ENCODE measurements around the gene HM13. TPM values are rescaled to one million over a fixed set of nuclear protein-coding genes. Genes with fewer than 3 reads are reported as not detected.

Gene HM13
- total and polyA plus RNA-seq, 2 of the 13 experiments (the other 11 are each of a cell fraction or from before 2014, with no cell fraction given) = 118 to 243 TPM

- Histone ChIP-seq H3K36me3 (replicated peaks in 1 of 2; ENCODE audit: control insufficient read depth in 1 of 2, insufficient read depth in 2 of 2, low read length in 2 of 2) (peaks cover 68 to 97% of the 10 kb centered on the region in 2 experiments), H3K4me2 (ENCODE audit: low read depth, low read length) (no peak overlapping the region), H3K4me1 (ENCODE audit: insufficient read depth, low read length) (no peaks in the 10 kb centered on the region), H3K9ac (ENCODE audit: insufficient read depth, low read depth, low read length) (no peak overlapping the region), H4K20me1 (ENCODE audit: insufficient read depth, low read length) (0 out of 2 replicates have a peak, but pooled peaks cover 4% of the 10 kb centered on the region), H3K27me3 (ENCODE audit: control insufficient read depth in 1 of 2, insufficient read depth in 2 of 2, low read length in 2 of 2) (no peaks in the 10 kb centered on the region), H3K9me3 (ENCODE audit: low read length) (no peaks in the 10 kb centered on the region), H3K79me2 (ENCODE audit: insufficient read depth, low read length) (no peaks in the 10 kb centered on the region), H2AFZ (ENCODE audit: low read length) (no peak overlapping the region), H3K4me3 (replicated peaks in 1 of 3; ENCODE audit: insufficient read depth in 1 of 3, low read depth in 2 of 3, low read length in 3 of 3) (no peak overlapping the region), H3K27ac (ENCODE audit: extremely low read length, insufficient read depth, low read length) (no peak overlapping the region)
- ATAC-seq (no peak), DNase-seq (ENCODE audit: low spot score) (no peak), FAIRE-seq (no peak)
- intact Hi-C loops (cut with micrococcal nuclease; ENCODE audit: unreplicated experiment) (no loop called here), in situ Hi-C loops (cut with HindIII; ENCODE audit: extremely low pct_ligation_motif_present, low pct_unique_long_range_greater_than_20kb) (loop anchor here (10.0 kb wide), 1 partner anchor 63 kb away; the partner anchor contains the start of genes DEFB124 and REM1)
- ChIA-PET POLR2A (no interaction called here), CTCF (ENCODE audit: low intra/inter-chr PET ratio, low total read pairs) (no interaction called here)
- no peak for TF ChIP-seq AHR (CRISPR knock-in tag; IDR thresholded peaks at IDR 0.05)
- TF ChIP-seq ZNF562 (CRISPR knock-in tag; IDR thresholded peaks at IDR 0.05; ENCODE audit: borderline replicate concordance) = 0 out of 2 replicates have a peak, but pooled peaks have one; percentile 15
- TF ChIP-seq KAT7 (CRISPR knock-in tag; IDR thresholded peaks at IDR 0.05; ENCODE audit: borderline replicate concordance) = no peak
- no peak for TF ChIP-seq ZNF337 (CRISPR knock-in tag; IDR thresholded peaks at IDR 0.05; ENCODE audit: borderline replicate concordance, low read depth)
- no peak for TF ChIP-seq ZNF468 (CRISPR knock-in tag; IDR thresholded peaks at IDR 0.05)
- no peak for TF ChIP-seq XRCC5 (optimal IDR thresholded peaks at IDR 0.05; ENCODE audit: low read length)
- WGBS (ENCODE audit: low lambda C conversion rate) = 95% methylated on average over 4 of the region's 4 CpGs
- no TSS peak for BruUV-seq (replicated peaks)
These were observed 23.6 kb downstream of the HM13 start for GRCh38 chr20:31537890-31538289.

DNA sequence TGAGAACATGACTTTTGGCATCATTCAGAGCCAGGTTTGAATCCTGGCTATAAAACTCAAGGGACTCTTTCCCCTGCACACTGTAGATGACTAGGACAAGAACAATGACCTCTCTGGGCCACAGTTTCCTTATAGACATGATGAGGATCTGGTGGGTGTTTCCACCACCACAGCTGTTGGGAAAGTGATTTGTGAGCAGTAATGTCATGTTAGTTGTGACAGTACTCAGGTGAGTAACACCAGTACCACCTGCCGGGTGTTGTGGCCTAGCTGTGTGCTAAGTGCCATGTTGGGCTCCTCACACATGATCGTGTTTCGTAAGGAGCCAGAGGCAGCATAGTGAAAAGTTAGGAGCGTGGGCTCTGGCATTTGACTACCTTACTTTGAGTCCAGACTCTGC is 24.1 kb downstream of the HM13 start:
- DNase-seq (ENCODE audit: low spot score) (no peak), FAIRE-seq (no peak), ATAC-seq (no peak)
- H3K4me2 ChIP-seq (ENCODE audit: low read depth, low read length) = no peak overlapping the region
- no TSS peak for BruUV-seq (replicated peaks)
- WGBS (ENCODE audit: low lambda C conversion rate) = 98% methylated on average over 4 of the region's 4 CpGs
- no peak overlapping the region for H3K27ac ChIP-seq (ENCODE audit: extremely low read length, insufficient read depth, low read length)
- POLR2A ChIA-PET = no interaction called here
- no peak overlapping the region for H3K4me3 ChIP-seq (replicated peaks in 1 of 3; ENCODE audit: insufficient read depth in 1 of 3, low read depth in 2 of 3, low read length in 3 of 3)
- no peaks in the 10 kb centered on the region for H3K4me1 ChIP-seq (ENCODE audit: insufficient read depth, low read length)
- in situ Hi-C loops (cut with HindIII; ENCODE audit: extremely low pct_ligation_motif_present, low pct_unique_long_range_greater_than_20kb) (loop anchor here (10.0 kb wide), 1 partner anchor 64 kb away; the partner anchor contains the start of genes DEFB124 and REM1), intact Hi-C loops (cut with micrococcal nuclease; ENCODE audit: unreplicated experiment) (no loop called here)
- no peaks in the 10 kb centered on the region for H3K27me3 ChIP-seq (ENCODE audit: control insufficient read depth in 1 of 2, insufficient read depth in 2 of 2, low read length in 2 of 2)
- peaks cover 69 to 96% of the 10 kb centered on the region in 2 experiments for H3K36me3 ChIP-seq (replicated peaks in 1 of 2; ENCODE audit: control insufficient read depth in 1 of 2, insufficient read depth in 2 of 2, low read length in 2 of 2)
- H4K20me1 ChIP-seq (ENCODE audit: insufficient read depth, low read length) = 0 out of 2 replicates have a peak, but pooled peaks cover 4% of the 10 kb centered on the region
- H2AFZ ChIP-seq (ENCODE audit: low read length) = no peak overlapping the region
- H3K9me3 ChIP-seq (ENCODE audit: low read length) = no peaks in the 10 kb centered on the region
- no peak overlapping the region for H3K9ac ChIP-seq (ENCODE audit: insufficient read depth, low read depth, low read length)
- H3K79me2 ChIP-seq (ENCODE audit: insufficient read depth, low read length) = no peaks in the 10 kb centered on the region
- CTCF ChIA-PET (ENCODE audit: low intra/inter-chr PET ratio, low total read pairs) = no interaction called here
- TF ChIP-seq GRHL1 (CRISPR knock-in tag; conservative IDR thresholded peaks at IDR 0.05) (no peak), DPF2 (CRISPR knock-in tag; IDR thresholded peaks at IDR 0.05; ENCODE audit: borderline replicate concordance, low read depth) (no peak), SAFB2 (CRISPR knock-in tag; IDR thresholded peaks at IDR 0.05; ENCODE audit: borderline replicate concordance, low read depth) (no peak), ZNF296 (CRISPR knock-in tag; conservative IDR thresholded peaks at IDR 0.05) (no peak), GATA4 (IDR thresholded peaks at IDR 0.05; ENCODE audit: borderline replicate concordance, low read depth) (no peak), ZNF766 (CRISPR knock-in tag; IDR thresholded peaks at IDR 0.05; ENCODE audit: borderline replicate concordance) (no peak), KDM1A (CRISPR knock-in tag; IDR thresholded peaks at IDR 0.05) (no peak), TAF15 (IDR thresholded peaks at IDR 0.05; ENCODE audit: low read depth, low read length, poor library complexity, severe bottlenecking) (no peak), ZBTB14 (CRISPR knock-in tag; IDR thresholded peaks at IDR 0.05) (no peak), ZNF746 (CRISPR knock-in tag; IDR thresholded peaks at IDR 0.05) (no peak)
- TF ChIP-seq, protein P1, sequence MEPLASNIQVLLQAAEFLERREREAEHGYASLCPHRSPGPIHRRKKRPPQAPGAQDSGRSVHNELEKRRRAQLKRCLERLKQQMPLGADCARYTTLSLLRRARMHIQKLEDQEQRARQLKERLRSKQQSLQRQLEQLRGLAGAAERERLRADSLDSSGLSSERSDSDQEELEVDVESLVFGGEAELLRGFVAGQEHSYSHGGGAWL (CRISPR knock-in tag; IDR thresholded peaks at IDR 0.05) = no peak

Data from HepG2 (cell line).